WERI-Rb-1 (cell line): ENCODE measurements around the gene TLX3.
A peak's percentile ranks its signal among the peaks of the same experiment; 100 is the strongest.

Experiments
- DNase-seq: peaks from one replicate; pipeline ENCODE4 v3.0.0-alpha.2; 2020
- H3K27ac ChIP-seq: fragments of 250-450 bp; sonication (Bioruptor Pico); 2 replicates; pipeline ENCODE4 v1.5.1; 2020; ENCODE audit warnings: mild to moderate bottlenecking, moderate library complexity
- H3K27me3 ChIP-seq: fragments of 250-450 bp; sonication (Bioruptor Pico); 2 replicates; pipeline ENCODE4 v1.5.1; 2021; ENCODE audit warnings: mild to moderate bottlenecking, low read depth, moderate library complexity; ENCODE audit not compliant: insufficient read depth, severe bottlenecking
- H3K36me3 ChIP-seq: fragments of 250-450 bp; sonication (Bioruptor Pico); 2 replicates; pipeline ENCODE4 v1.5.1; 2020; ENCODE audit warnings: mild to moderate bottlenecking, moderate library complexity
- H3K4me3 ChIP-seq: 2 replicates; pipeline ENCODE4 v1.5.1; 2011; ENCODE audit warnings: low read depth, mild to moderate bottlenecking, control low read depth, low read length
- H3K9me3 ChIP-seq: fragments of 250-450 bp; sonication (Bioruptor Pico); 2 replicates; pipeline ENCODE4 v1.5.1; 2021; ENCODE audit warnings: mild to moderate bottlenecking, moderate library complexity; ENCODE audit not compliant: severe bottlenecking
- TF ChIP-seq, protein P1 (sequence below): IDR thresholded peaks from 2 replicates; pipeline ENCODE4 v1.5.1; 2011; ENCODE audit warnings: low read depth, mild to moderate bottlenecking, control low read depth, inconsistent platforms, low read length

Gene TLX3

DNA sequence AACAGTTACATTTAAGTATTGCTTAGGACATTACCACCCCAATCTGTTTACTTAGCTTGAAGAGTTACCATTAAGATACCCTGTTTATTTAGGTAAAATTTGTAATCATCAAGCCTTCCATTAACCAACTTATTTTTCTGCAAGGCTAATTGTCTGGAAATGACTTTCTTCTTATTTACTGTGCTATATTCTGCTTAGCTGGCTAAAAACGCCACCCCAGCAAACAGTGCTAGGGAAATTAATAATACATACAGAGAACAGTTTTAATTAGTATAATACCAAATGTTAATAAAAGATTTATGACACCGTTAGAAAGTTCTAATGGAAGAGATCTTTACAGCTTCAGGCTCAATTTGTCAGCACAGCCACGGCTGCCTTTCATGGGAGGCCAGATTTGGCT lies 14.0 kb downstream of the TLX3 start:
- TF ChIP-seq, protein P1, sequence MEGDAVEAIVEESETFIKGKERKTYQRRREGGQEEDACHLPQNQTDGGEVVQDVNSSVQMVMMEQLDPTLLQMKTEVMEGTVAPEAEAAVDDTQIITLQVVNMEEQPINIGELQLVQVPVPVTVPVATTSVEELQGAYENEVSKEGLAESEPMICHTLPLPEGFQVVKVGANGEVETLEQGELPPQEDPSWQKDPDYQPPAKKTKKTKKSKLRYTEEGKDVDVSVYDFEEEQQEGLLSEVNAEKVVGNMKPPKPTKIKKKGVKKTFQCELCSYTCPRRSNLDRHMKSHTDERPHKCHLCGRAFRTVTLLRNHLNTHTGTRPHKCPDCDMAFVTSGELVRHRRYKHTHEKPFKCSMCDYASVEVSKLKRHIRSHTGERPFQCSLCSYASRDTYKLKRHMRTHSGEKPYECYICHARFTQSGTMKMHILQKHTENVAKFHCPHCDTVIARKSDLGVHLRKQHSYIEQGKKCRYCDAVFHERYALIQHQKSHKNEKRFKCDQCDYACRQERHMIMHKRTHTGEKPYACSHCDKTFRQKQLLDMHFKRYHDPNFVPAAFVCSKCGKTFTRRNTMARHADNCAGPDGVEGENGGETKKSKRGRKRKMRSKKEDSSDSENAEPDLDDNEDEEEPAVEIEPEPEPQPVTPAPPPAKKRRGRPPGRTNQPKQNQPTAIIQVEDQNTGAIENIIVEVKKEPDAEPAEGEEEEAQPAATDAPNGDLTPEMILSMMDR, result no peak
- Histone ChIP-seq H3K27me3 (peaks cover 85% of the 10 kb centered on the region), H3K27ac (no peak overlapping the region), H3K4me3 (no peak overlapping the region), H3K36me3 (no peaks in the 10 kb centered on the region), H3K9me3 (no peaks in the 10 kb centered on the region)
- DNase-seq, result no peak

GRCh38 chr5:171323806-171324632 lies 15.0 kb downstream of the TLX3 start:
- Histone ChIP-seq H3K27me3 (peaks cover 85% of the 10 kb centered on the region), H3K36me3 (no peaks in the 10 kb centered on the region), H3K4me3 (no peak overlapping the region), H3K27ac (no peak overlapping the region), H3K9me3 (no peaks in the 10 kb centered on the region)
- TF ChIP-seq, protein P1, result no peak
- DNase-seq, result no peak

GRCh38 chr5:171330021-171330420 lies 21.0 kb downstream of the TLX3 start:
- DNase-seq, result no peak
- peaks cover 68% of the 10 kb centered on the region for H3K27me3 ChIP-seq

DNA sequence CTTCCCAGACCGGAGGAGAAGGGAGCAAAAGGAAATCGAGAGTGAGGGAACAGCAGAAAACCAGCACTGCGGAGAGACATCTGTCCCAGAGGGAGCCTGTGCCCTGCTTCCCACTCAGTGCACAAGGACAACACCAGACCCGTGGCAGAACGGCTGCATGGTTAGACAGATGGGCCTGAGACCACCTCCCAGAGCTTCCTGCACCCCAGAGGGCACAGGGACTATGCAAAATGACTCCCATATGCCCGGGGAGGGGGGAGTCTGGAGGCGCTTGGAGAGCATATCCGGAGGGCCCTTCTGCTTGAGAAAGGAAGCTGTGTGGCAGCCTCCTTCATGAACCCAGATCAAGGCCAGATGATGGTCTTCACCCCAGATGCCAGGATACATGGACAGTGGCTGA lies 26.6 kb downstream of the TLX3 start:
- peaks cover 49% of the 10 kb centered on the region for H3K27me3 ChIP-seq
- no peaks in the 10 kb centered on the region for H3K9me3 ChIP-seq
- no peak overlapping the region for H3K4me3 ChIP-seq
- H3K27ac ChIP-seq, result no peak overlapping the region
- no peak for DNase-seq
- H3K36me3 ChIP-seq, result no peaks in the 10 kb centered on the region
- TF ChIP-seq, protein P1, result no peak

More at GRCh38 chr5:171330021-171330420, 21.0 kb downstream of the TLX3 start:
- Histone ChIP-seq H3K9me3 (no peaks in the 10 kb centered on the region), H3K27ac (no peak overlapping the region), H3K4me3 (no peak overlapping the region), H3K36me3 (no peaks in the 10 kb centered on the region)
- TF ChIP-seq, protein P1, result no peak

DNA sequence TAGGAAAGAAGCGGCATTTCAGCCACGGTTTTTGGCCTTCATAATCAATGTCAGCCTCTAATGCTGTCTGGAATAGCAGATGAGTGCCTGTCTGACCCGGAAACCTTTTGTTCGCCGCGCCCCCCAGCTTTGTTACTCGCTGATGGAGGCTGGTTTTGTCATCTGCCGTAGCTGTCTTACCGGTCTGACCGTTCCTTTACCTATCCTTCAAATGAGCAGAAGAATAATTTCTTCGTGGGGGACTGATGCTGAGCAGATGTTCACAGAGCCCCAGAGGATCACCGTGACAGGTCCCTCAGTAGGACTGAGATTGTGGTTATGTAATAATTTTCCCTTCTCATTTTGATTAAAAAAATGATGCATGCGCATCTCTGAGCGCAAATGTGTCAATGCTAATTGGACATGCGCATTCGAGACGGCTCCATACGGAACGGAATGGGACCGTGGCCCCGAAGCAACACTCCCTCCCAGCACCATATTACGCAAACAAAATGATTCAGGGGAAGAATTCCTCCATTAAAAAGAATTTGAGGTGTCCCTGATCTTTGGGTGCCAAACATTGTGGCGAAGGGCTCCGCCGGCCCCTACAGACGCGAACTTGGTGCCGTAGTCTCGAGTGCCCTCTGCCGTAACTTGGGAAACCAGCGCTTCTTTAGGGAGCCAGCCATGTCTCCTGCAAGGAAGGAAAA lies 27.6 kb downstream of the TLX3 start:
- H3K4me3 ChIP-seq, result peak overlapping the region; percentile 47
- peaks cover 42% of the 10 kb centered on the region for H3K27me3 ChIP-seq
- DNase-seq, result peak; percentile 52

More for the DNA sequence above, 27.6 kb downstream of the TLX3 start:
- no peak overlapping the region for H3K27ac ChIP-seq
- H3K9me3 ChIP-seq, result no peaks in the 10 kb centered on the region
- TF ChIP-seq, protein P1, result peak; percentile 79
- no peaks in the 10 kb centered on the region for H3K36me3 ChIP-seq
